ENCODE data around the gene RAP1GAP.
A peak's percentile ranks its signal among the peaks of the same experiment; 100 is the strongest.

RAP1GAP gene

DNA sequence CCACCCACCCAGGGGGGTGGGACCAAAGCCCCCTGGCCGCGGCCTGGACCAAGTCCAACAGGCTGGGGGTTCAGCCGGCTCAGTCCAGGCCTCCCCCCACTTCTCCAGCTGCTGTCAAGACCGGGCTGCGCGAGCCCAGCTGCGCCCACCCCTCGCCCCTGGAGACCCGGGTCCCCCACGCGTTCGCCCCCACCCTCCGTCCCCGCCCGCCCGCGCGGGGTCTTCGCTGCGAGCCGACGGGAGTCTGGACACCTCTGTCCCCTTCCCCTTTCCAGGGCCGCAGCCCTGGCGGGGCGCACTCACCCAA is 253 bp downstream of the RAP1GAP start:
- no peak overlapping the region for H3K27ac Mint-ChIP-seq
- TF ChIP-seq, protein P1, sequence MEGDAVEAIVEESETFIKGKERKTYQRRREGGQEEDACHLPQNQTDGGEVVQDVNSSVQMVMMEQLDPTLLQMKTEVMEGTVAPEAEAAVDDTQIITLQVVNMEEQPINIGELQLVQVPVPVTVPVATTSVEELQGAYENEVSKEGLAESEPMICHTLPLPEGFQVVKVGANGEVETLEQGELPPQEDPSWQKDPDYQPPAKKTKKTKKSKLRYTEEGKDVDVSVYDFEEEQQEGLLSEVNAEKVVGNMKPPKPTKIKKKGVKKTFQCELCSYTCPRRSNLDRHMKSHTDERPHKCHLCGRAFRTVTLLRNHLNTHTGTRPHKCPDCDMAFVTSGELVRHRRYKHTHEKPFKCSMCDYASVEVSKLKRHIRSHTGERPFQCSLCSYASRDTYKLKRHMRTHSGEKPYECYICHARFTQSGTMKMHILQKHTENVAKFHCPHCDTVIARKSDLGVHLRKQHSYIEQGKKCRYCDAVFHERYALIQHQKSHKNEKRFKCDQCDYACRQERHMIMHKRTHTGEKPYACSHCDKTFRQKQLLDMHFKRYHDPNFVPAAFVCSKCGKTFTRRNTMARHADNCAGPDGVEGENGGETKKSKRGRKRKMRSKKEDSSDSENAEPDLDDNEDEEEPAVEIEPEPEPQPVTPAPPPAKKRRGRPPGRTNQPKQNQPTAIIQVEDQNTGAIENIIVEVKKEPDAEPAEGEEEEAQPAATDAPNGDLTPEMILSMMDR (IDR thresholded peaks at IDR 0.05) = no peak
- peak overlapping the region; percentile 54 for H3K4me3 Mint-ChIP-seq
- no peak for DNase-seq
- H3K9me3 Mint-ChIP-seq = no peaks in the 10 kb centered on the region
- no peaks in the 10 kb centered on the region for H3K36me3 Mint-ChIP-seq (ENCODE audit: low read depth)
- peaks cover 42% of the 10 kb centered on the region for H3K27me3 Mint-ChIP-seq (ENCODE audit: low read depth, poor library complexity)
- H3K4me1 Mint-ChIP-seq = peaks cover 46% of the 10 kb centered on the region

DNA sequence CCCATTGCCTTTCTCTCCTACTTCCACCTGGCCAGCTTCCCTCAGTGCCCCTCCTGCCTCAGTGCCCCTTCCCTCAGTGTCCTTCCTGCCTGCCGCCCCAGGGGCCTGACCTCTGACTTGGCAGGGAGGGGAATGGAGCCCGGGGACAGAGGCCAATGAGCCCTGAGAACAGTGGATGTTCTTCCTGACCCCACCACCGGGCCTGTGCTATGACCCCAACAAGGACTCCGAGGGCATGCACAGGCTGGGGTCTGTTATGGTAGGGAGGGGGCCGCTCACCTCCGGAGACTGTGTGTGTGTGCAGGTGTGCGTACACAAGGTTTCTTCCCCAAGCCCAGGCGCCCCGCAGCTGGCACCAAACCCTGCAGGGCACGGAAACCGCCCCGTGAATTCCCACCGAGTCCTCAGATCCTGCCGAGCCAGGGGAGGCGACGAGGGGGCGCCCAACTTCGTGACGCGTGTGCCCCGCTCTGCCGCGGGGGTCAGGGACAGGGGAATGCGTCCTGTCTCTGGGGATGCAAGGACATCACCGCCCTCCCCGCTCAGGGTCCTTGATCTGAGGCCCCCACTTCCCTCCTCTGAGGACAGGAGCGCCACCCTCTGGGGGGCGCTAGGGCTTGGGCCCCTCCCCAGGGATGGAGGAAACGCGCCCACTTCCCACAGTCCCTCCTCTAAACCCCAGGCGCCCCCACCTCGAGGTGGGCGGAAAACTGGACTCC is 766 bp downstream of the RAP1GAP start:
- TF ChIP-seq, protein P1 (IDR thresholded peaks at IDR 0.05) = no peak
- Mint-ChIP-seq H3K4me3 (peak overlapping the region; percentile 54), H3K27ac (no peak overlapping the region), H3K36me3 (ENCODE audit: low read depth) (no peaks in the 10 kb centered on the region), H3K27me3 (ENCODE audit: low read depth, poor library complexity) (peaks cover 47% of the 10 kb centered on the region), H3K9me3 (no peaks in the 10 kb centered on the region), H3K4me1 (peaks cover 41% of the 10 kb centered on the region)
- no peak for DNase-seq

GRCh38 chr1:21667348-21668231 is 1.6 kb downstream of the RAP1GAP start:
- H3K4me3 Mint-ChIP-seq = peak overlapping the region; percentile 11
- TF ChIP-seq, protein P1 (IDR thresholded peaks at IDR 0.05) = no peak
- H3K27me3 Mint-ChIP-seq (ENCODE audit: low read depth, poor library complexity) = peaks cover 55% of the 10 kb centered on the region
- peaks cover 33% of the 10 kb centered on the region for H3K4me1 Mint-ChIP-seq
- H3K36me3 Mint-ChIP-seq (ENCODE audit: low read depth) = no peaks in the 10 kb centered on the region
- no peak overlapping the region for H3K27ac Mint-ChIP-seq
- DNase-seq = no peak
- no peaks in the 10 kb centered on the region for H3K9me3 Mint-ChIP-seq

- no peak overlapping the region for H3K27ac Mint-ChIP-seq
- peak overlapping the region; percentile 11 for H3K4me3 Mint-ChIP-seq
Observed at GRCh38 chr1:21666576-21667320, 2.4 kb downstream of the RAP1GAP start.

GRCh38 chr1:21665711-21666575 is 3.2 kb downstream of the RAP1GAP start:
- TF ChIP-seq, protein P1 (IDR thresholded peaks at IDR 0.05) = no peak
- Mint-ChIP-seq H3K27me3 (ENCODE audit: low read depth, poor library complexity) (peaks cover 66% of the 10 kb centered on the region), H3K36me3 (ENCODE audit: low read depth) (no peaks in the 10 kb centered on the region), H3K4me3 (no peak overlapping the region), H3K9me3 (no peaks in the 10 kb centered on the region), H3K4me1 (peaks cover 17% of the 10 kb centered on the region), H3K27ac (no peak overlapping the region)
- DNase-seq = no peak

More at GRCh38 chr1:21666576-21667320, 2.4 kb downstream of the RAP1GAP start:
- no peaks in the 10 kb centered on the region for H3K9me3 Mint-ChIP-seq
- DNase-seq = no peak
- TF ChIP-seq, protein P1 (IDR thresholded peaks at IDR 0.05) = no peak
- H3K36me3 Mint-ChIP-seq (ENCODE audit: low read depth) = no peaks in the 10 kb centered on the region
- peaks cover 24% of the 10 kb centered on the region for H3K4me1 Mint-ChIP-seq
- H3K27me3 Mint-ChIP-seq (ENCODE audit: low read depth, poor library complexity) = peaks cover 59% of the 10 kb centered on the region

Measured in nephron progenitor cell (in vitro differentiated cells).